ENCODE results near the gene MAP3K19. TPM values are rescaled to one million over a fixed set of nuclear protein-coding genes. Genes with fewer than 3 reads are reported as not detected.

MAP3K19 gene
- total RNA-seq, 1 donor: not detected

DNA sequence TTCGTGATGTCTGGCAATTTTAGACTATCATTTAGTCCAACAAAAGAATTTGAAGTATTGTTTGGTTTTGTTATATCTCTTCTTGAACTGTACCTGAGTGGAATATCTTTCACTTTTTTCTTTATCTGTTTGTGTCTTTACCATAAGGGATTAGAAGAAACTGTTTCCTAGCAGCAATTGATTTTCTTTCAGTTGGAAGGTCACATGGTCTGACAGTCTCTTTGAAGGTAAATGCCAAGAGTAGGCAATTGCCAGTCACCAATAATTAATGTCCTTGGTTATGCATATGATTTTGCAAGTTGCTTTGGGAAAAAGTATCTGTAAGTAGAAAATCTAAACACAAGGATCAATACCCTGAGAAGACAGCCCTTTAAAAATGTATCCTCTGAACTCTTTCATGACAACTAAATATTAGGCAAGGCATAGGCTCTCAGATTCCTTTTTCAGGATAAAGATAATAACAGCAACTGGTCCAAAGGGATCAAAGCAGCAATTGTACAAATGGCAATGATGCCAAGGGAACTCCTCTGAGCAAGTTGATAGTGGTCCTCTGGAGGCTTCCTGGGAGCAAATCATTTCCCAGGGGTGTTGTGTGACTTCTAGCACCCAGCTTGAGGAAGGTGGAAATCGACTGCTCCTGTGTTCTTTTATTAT lies 17.6 kb downstream of the MAP3K19 start:
- no peaks in the 10 kb centered on the region for H4K20me1 ChIP-seq (ENCODE audit: insufficient read depth, low read length)
- no peak overlapping the region for H3K4me3 ChIP-seq (ENCODE audit: insufficient read depth, low read length)
- no peak overlapping the region for H3K4me2 ChIP-seq (ENCODE audit: insufficient read depth, low read length)
- no peaks in the 10 kb centered on the region for H3K79me2 ChIP-seq (ENCODE audit: insufficient read depth, low read length)
- H3K27me3 ChIP-seq (ENCODE audit: insufficient read depth, low read length): no peaks in the 10 kb centered on the region
- H2AFZ ChIP-seq (ENCODE audit: low read length): no peak overlapping the region
- no peak overlapping the region for H3K27ac ChIP-seq (ENCODE audit: low read depth, low read length)
- no peaks in the 10 kb centered on the region for H3K4me1 ChIP-seq (ENCODE audit: insufficient read depth, low read length)
- no peaks in the 10 kb centered on the region for H3K36me3 ChIP-seq (ENCODE audit: insufficient read depth, low read length)
- H3K9me3 ChIP-seq (ENCODE audit: low read depth, low read length): no peaks in the 10 kb centered on the region
- TF ChIP-seq, protein P1, sequence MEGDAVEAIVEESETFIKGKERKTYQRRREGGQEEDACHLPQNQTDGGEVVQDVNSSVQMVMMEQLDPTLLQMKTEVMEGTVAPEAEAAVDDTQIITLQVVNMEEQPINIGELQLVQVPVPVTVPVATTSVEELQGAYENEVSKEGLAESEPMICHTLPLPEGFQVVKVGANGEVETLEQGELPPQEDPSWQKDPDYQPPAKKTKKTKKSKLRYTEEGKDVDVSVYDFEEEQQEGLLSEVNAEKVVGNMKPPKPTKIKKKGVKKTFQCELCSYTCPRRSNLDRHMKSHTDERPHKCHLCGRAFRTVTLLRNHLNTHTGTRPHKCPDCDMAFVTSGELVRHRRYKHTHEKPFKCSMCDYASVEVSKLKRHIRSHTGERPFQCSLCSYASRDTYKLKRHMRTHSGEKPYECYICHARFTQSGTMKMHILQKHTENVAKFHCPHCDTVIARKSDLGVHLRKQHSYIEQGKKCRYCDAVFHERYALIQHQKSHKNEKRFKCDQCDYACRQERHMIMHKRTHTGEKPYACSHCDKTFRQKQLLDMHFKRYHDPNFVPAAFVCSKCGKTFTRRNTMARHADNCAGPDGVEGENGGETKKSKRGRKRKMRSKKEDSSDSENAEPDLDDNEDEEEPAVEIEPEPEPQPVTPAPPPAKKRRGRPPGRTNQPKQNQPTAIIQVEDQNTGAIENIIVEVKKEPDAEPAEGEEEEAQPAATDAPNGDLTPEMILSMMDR (IDR thresholded peaks at IDR 0.05; ENCODE audit: extremely low read depth, low read depth, low read length): no peak
- no peak for DNase-seq (ENCODE audit: insufficient read length, low spot score, missing footprints)

DNA sequence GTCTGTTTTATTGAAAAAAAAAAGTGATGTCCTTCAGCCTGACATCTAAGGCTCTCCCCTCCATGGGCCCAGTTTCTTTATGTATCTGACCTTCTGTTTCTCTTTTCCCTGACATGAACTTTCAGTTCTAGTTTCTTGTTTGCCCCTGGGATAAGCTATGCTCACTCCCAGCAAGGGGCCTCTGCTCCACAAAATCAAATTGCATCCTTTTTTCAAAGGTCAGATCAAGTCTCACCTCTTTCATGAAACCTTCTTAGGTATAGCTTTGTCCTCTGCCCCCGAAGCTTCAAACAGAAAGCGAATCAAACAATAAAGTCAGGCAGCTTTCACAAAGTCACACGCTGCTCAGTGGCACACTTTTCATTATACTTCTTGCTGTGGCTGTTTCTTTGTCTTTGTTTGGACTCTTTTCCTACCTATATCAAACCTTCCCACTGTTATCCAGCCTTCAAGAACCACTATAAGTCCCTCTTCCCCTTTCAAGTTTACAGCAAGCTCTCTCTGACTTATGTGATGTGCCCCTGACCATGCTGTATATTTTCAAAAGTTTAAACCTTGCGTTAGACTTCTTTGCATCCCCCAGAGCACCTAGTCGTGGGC lies 23.3 kb downstream of the MAP3K19 start:
- no peak overlapping the region for H3K4me3 ChIP-seq (ENCODE audit: insufficient read depth, low read length)

DNA sequence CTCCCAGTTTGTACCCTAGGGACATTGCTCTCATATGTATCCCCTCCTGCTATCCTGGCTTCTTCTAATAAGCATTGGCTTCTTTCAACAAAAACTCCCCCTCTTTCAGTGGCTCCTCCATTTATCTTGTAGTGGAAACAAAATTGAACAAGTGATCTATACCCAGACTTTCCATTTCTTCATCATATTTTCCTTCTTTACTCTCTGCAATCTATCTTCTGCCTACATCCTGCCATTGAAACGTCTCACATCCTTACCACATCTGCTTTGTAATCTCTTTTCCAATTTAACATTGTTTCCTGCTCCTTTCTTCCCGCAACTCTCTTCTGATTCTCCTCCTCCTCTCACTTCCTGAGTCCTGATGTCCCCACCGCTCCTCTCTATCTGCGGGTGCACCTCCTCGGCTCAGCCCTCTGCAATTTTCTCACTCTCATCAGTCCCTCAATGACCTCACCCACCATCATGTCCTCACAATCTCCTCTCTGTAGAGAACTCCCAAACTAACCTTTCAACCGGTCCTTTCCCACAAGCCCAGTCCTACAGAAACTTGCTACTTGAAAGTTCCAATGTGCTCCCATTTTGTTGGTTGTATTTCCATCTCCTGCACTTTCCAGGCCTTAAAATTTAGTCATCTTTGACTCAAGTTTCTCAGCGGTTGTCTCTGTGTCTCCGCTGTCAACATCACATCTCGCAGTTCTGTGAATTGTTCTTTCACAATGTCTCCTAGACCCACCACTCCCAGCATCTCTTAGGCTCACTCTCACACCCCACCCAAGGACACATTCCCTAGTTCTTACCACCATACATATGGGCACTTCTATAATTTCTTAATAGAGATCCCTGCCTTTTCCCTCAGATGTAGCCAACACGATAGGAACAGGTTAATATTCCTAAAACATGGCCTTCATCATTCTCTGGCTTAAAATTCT lies 24.0 kb downstream of the MAP3K19 start:
- Histone ChIP-seq H3K4me3 (ENCODE audit: insufficient read depth, low read length) (no peak overlapping the region), H4K20me1 (ENCODE audit: insufficient read depth, low read length) (no peaks in the 10 kb centered on the region), H2AFZ (ENCODE audit: low read length) (no peak overlapping the region), H3K79me2 (ENCODE audit: insufficient read depth, low read length) (no peaks in the 10 kb centered on the region), H3K4me2 (ENCODE audit: insufficient read depth, low read length) (no peak overlapping the region), H3K36me3 (ENCODE audit: insufficient read depth, low read length) (no peaks in the 10 kb centered on the region), H3K27ac (ENCODE audit: low read depth, low read length) (no peak overlapping the region), H3K9me3 (ENCODE audit: low read depth, low read length) (no peaks in the 10 kb centered on the region), H3K4me1 (ENCODE audit: insufficient read depth, low read length) (no peaks in the 10 kb centered on the region), H3K27me3 (ENCODE audit: insufficient read depth, low read length) (no peaks in the 10 kb centered on the region)
- TF ChIP-seq, protein P1 (IDR thresholded peaks at IDR 0.05; ENCODE audit: extremely low read depth, low read depth, low read length): no peak
- no peak for DNase-seq (ENCODE audit: insufficient read length, low spot score, missing footprints)

More for the DNA sequence above, 23.3 kb downstream of the MAP3K19 start:
- H4K20me1 ChIP-seq (ENCODE audit: insufficient read depth, low read length): no peaks in the 10 kb centered on the region
- H3K27ac ChIP-seq (ENCODE audit: low read depth, low read length): no peak overlapping the region
- H3K36me3 ChIP-seq (ENCODE audit: insufficient read depth, low read length): no peaks in the 10 kb centered on the region
- H2AFZ ChIP-seq (ENCODE audit: low read length): no peak overlapping the region
- TF ChIP-seq, protein P1 (IDR thresholded peaks at IDR 0.05; ENCODE audit: extremely low read depth, low read depth, low read length): no peak
- no peak for DNase-seq (ENCODE audit: insufficient read length, low spot score, missing footprints)
- H3K79me2 ChIP-seq (ENCODE audit: insufficient read depth, low read length): no peaks in the 10 kb centered on the region
- H3K9me3 ChIP-seq (ENCODE audit: low read depth, low read length): no peaks in the 10 kb centered on the region
- no peak overlapping the region for H3K4me2 ChIP-seq (ENCODE audit: insufficient read depth, low read length)
- no peaks in the 10 kb centered on the region for H3K27me3 ChIP-seq (ENCODE audit: insufficient read depth, low read length)
- no peaks in the 10 kb centered on the region for H3K4me1 ChIP-seq (ENCODE audit: insufficient read depth, low read length)

DNA sequence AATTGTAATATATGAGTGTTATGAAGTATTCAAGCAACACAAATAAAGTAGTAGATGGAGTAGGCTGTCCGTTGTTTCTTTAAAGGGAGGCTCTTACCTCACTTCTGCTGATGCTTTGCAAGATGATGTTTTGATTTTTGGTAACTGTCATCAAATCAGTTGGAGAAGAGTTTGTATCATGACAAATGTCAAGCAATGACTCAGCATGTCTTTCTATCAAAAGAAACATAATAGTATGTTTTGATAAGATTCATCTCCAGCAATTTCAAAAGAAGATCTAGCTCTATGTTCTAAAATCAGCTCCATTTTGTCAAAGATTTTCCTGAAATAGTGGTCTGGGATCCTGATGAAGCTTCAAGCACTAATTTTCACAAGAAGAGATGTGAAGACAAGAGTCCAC lies 25.6 kb downstream of the MAP3K19 start:
- Histone ChIP-seq H2AFZ (ENCODE audit: low read length) (no peak overlapping the region), H3K4me2 (ENCODE audit: insufficient read depth, low read length) (no peak overlapping the region), H3K4me3 (ENCODE audit: insufficient read depth, low read length) (no peak overlapping the region), H3K9me3 (ENCODE audit: low read depth, low read length) (no peaks in the 10 kb centered on the region), H3K27me3 (ENCODE audit: insufficient read depth, low read length) (no peaks in the 10 kb centered on the region), H3K36me3 (ENCODE audit: insufficient read depth, low read length) (no peaks in the 10 kb centered on the region), H3K79me2 (ENCODE audit: insufficient read depth, low read length) (no peaks in the 10 kb centered on the region), H4K20me1 (ENCODE audit: insufficient read depth, low read length) (no peaks in the 10 kb centered on the region), H3K27ac (ENCODE audit: low read depth, low read length) (no peak overlapping the region), H3K4me1 (ENCODE audit: insufficient read depth, low read length) (no peaks in the 10 kb centered on the region)
- no peak for DNase-seq (ENCODE audit: insufficient read length, low spot score, missing footprints)
- TF ChIP-seq, protein P1 (IDR thresholded peaks at IDR 0.05; ENCODE audit: extremely low read depth, low read depth, low read length): no peak
